ENCODE measurements around the gene ALOXE3. TPM values are rescaled to one million over a fixed set of nuclear protein-coding genes. Genes with fewer than 3 reads are reported as not detected.

The ALOXE3 gene
- not detected for total RNA-seq

GRCh38 chr17:8117980-8118768 lies at the start of gene ALOXE3:
TSS of gene ALOXE3 (minus strand) at chr17:8118514. CDS start at chr17:8117990, 524 bp downstream.
- TF ChIP-seq CTCF (IDR thresholded peaks at IDR 0.05; ENCODE audit: low read depth), result no peak

GRCh38 chr17:8167526-8167925 lies 49.2 kb upstream of the ALOXE3 start:
- TF ChIP-seq CTCF (IDR thresholded peaks at IDR 0.05; ENCODE audit: low read depth), result no peak

DNA sequence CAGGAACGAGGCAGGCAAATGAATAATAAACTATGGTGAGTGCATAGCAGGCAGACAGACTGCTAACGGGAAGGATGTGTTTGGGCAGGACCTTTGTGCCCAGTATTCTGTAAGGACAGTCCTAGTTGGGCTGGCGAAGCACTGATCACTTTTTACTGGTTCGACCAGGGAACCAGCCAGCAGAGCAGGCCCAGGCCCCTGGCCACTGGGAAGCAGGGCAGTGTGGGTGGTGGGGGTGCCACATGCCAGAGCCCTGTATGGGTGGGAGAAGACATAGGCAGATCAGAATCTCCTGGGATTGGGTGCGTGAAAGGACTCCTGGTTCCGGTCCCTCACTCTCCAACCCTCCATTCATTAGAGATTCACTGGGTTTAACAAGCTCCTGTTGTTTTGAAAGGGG lies 48.4 kb upstream of the ALOXE3 start:
- TF ChIP-seq CTCF (IDR thresholded peaks at IDR 0.05; ENCODE audit: low read depth), result no peak

DNA sequence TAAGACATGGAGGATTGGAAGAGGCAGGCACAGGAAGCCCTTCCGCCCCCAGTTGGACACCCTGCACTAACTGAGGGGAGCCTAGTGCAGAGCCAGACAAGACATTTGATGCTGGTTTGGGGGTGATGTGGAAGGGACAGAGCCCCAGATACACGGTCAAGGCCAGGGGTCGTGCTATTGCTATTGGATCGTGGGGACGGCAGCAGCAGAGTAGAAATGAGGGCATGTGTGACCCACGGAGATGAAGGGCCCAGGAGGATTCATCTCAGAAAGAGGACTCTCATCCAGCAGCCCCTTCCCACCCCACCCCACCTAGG lies 46.5 kb upstream of the ALOXE3 start:
- no peak for TF ChIP-seq CTCF (IDR thresholded peaks at IDR 0.05; ENCODE audit: low read depth)

DNA sequence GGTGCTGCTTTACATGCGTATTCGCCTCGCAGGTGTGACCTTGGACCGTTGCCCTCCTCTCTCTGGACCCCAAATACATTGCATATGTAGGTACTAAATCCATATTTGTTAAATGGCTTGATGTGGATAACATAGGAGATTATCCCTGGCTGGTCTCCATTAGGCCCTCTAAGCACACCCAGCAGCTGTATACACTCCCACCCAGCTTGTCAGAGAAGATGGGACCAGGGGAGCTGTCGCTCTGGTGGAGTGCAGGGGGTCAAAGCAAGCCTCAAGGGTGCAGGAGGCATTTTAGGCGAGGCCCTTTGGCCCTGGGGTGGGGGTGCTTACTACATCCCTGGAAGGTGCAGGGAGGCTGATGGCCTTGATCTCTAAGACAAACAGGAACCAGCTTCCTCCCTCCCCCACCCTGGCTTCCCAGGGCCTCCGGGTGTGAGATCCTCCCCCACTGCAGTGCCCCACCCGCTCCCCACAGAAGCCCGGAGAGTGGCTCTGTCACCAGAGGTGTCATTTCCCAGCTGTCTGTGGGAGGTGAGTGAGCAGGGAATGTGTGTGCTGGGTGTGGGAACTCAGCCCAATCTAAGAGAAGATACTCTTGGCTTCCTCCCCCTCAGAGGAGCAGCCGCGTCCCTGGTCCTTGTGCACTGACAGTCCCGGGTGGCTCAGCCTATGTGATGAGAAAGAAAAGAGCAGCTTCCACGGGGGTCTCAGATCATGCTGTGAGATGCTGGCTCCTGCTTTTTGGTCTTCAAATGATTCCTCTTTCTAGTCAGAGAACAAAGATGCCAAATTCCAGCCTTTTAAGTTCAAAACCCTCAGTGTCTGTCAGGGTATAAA lies 45.9 kb upstream of the ALOXE3 start:
- no peak for TF ChIP-seq CTCF (IDR thresholded peaks at IDR 0.05; ENCODE audit: low read depth)

DNA sequence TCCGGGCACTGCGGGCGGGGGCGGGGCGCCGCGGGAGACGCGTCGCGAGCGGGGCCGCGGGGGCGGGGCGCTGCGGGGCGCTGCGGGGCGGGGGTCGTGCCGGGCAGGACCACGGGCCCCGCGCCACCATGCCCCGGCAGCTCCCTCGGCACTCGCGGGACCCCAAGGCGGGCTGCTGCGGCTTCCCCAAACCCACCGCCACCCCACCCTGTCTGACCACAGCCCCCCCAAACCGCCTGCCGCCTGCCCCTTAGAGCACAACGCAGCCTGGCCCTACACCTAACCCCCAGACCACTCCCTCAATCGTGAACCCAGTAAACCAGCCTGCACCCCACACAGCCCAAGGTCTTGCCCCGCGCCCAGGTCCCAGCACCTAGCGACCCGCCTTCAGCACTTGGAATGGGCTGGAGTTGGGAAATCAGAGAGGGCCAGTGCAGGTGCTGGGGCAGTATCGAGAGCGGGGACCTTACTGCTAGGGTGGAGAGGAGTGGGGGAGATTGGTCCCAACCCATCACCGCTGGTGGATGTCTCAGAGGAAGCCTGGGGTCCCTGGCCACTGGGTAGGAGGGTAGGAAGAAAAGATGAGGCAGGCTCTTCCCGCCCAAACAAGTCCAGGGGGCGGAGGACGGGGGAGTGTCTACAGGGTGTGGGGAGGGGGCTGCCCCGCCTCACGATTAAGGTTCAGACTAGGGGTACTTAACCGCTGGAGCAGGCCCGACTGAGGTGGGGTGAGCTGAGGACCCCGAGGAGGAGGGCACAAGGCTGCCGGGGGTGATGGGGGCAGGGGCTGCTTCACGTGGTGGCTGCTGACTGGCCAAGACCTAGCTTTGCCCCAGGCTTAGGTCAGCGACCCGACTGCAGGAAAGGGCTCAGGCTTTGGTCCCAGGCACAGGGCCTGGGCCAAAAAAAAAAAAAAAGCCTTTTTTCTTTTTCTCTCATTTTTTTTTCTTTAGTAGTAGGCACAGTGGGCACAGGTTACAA lies 45.0 kb upstream of the ALOXE3 start:
- TF ChIP-seq CTCF (IDR thresholded peaks at IDR 0.05; ENCODE audit: low read depth), result no peak
